ENCODE results near the gene YBX2.
A peak's percentile ranks its signal among the peaks of the same experiment; 100 is the strongest.

YBX2 gene

DNA sequence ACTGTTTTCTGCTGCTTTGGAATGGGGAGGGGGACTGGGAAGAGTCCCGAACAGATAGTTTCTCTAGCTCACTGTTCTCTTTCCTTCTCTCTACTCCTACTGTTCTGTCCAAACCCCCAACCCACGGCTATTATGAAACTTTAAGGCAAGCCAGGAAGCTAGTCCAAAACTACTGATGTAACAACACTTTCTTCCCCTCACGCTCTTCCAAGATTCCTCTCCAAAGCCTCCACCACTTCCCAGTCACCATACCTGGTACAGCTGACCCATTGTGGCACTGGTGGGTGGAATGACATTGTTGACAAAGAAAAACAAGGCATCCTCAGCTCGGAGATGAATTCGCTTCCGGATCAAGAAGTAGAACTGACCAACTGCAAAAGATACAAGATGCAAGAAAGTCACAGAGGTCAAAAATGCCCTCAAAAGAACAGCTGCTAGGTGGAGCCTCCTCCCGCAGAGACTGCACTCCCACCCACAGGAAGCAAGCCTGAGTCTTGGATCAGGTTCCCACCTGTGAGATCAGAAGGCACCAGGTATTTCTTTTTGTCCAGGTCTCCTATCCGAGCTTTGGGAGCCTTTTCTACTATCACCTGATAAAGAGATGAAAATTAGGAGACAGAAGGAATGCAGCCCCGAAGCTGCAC, 53.2 kb downstream of the YBX2 start:
- Histone ChIP-seq H3K4me1 (no peaks in the 10 kb centered on the region), H3K9me3 (no peaks in the 10 kb centered on the region), H3K27me3 (no peaks in the 10 kb centered on the region), H3K36me3 (peaks cover 18% of the 10 kb centered on the region), H3K4me3 (ENCODE audit: low read depth, low read length) (peak overlapping the region; percentile 82)
- DNase-seq: no peak
- TF ChIP-seq, protein P1, sequence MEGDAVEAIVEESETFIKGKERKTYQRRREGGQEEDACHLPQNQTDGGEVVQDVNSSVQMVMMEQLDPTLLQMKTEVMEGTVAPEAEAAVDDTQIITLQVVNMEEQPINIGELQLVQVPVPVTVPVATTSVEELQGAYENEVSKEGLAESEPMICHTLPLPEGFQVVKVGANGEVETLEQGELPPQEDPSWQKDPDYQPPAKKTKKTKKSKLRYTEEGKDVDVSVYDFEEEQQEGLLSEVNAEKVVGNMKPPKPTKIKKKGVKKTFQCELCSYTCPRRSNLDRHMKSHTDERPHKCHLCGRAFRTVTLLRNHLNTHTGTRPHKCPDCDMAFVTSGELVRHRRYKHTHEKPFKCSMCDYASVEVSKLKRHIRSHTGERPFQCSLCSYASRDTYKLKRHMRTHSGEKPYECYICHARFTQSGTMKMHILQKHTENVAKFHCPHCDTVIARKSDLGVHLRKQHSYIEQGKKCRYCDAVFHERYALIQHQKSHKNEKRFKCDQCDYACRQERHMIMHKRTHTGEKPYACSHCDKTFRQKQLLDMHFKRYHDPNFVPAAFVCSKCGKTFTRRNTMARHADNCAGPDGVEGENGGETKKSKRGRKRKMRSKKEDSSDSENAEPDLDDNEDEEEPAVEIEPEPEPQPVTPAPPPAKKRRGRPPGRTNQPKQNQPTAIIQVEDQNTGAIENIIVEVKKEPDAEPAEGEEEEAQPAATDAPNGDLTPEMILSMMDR (IDR thresholded peaks at IDR 0.05; ENCODE audit: low read depth, low read length): no peak

DNA sequence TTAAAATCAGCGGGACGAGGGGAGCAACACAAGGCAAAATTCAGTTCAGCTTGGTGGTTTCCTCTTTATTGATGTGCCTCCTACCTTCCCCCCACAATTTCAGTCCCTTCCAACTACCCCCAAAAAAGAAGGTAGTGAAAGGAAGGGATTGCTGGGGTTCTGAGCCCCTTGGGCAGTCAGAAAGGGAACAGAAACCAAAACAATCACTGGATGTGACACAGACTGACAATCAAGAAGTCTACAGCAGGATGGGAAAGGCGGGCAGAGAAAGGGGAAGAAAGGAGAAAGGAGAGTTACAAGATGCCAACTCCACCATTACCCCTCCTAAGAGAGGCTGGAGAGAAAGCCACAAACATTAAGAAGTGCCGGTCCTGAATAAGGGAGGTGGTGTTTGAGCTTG, 54.1 kb downstream of the YBX2 start:
- H3K4me3 ChIP-seq (ENCODE audit: low read depth, low read length): peak overlapping the region; percentile 82
- H3K4me1 ChIP-seq: no peaks in the 10 kb centered on the region
- DNase-seq: no peak
- TF ChIP-seq, protein P1 (IDR thresholded peaks at IDR 0.05; ENCODE audit: low read depth, low read length): no peak
- H3K36me3 ChIP-seq: peaks cover 25% of the 10 kb centered on the region
- no peaks in the 10 kb centered on the region for H3K27me3 ChIP-seq
- no peaks in the 10 kb centered on the region for H3K9me3 ChIP-seq

DNA sequence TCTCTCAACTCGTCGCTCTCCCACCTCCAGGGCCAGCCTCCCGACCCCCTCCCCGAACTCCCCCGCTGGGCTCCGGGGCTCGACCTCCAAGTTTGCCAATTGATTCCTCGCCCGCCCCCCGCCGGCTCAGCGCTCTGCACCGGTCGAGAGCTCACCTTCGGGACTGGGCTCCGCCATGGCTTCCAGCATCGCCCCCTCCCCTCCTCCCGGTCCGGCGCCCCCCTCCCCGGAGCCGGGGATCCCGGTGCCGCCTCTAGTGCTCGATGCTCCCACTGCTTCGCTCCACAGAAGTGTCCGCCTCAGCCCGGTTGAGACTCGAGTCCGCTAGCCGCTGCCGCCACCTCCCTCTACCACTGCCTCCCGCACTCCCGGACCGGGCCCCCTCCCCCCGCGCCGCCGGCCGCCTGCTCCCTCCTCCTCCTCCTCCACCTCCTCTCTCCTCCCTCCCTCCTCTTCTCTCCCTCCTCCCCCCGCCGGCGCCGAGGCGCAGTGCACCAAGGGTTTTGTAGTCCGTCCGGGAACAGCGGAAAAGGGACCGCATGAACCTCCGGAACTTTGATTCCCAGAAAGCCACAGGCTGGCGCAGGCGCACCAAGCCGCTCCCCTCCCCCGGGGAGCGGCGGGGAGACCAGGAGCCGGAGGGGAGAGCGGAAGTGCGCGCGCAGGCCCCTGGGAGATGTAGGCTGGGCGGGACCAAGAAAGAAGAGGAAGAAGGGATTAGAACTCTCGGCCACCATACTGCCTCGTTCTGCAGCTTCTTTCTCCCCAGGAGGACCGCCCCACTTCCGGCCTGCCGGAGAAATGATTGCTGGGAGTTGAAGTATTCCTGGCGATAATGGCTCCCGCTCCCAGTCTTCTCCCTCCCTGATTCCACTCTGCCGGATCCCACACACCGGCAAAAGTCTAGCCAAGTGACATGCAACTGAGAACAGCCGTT, 55.1 kb downstream of the YBX2 start, which contains the start of gene PHF23:
Gene PHF23, minus strand, starts transcription at position 367 of the 937 bp plus-strand sequence. Its CDS starts 178 bp downstream, at position 189.
- Histone ChIP-seq H3K9me3 (no peaks in the 10 kb centered on the region), H3K36me3 (peaks cover 25% of the 10 kb centered on the region), H3K4me1 (no peaks in the 10 kb centered on the region), H3K27me3 (no peaks in the 10 kb centered on the region), H3K4me3 (ENCODE audit: low read depth, low read length) (peak within 1 kb of the TSS; percentile 82)
- DNase-seq: peak; percentile 93
- TF ChIP-seq, protein P1 (IDR thresholded peaks at IDR 0.05; ENCODE audit: low read depth, low read length): no peak

DNA sequence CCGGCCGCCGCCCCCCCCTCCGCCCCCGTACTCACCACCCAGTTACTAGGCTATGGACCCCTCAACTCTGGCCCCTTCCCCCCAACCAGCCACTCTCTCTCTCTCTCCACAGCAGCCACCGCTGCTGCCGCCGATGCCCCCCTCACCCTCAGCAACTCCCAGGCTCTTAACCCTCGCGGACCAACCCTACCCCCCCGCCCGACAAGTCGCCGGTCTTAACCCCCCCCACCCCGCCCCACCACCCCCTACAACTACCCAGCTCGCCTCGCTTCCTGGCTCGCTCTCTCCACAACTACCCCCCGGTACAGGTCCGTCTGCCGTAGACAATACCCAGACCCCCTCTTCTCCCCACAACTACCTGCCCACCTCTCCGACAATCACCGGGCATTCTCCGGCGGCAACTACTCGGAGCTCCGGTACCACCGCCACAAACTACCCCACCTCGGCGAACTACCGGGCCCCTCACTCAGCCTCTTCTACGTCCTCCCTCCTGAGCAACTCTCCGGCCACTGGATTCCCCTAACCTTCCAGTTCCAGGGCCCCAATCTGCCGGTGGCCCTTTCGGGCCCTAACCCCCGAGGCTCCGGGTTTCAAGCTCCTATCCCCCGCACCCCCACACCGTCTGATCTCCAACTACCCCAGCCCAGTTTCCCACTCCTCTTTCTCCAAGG, 55.9 kb downstream of the YBX2 start:
- Histone ChIP-seq H3K4me1 (no peaks in the 10 kb centered on the region), H3K4me3 (ENCODE audit: low read depth, low read length) (peak overlapping the region; percentile 78), H3K36me3 (peaks cover 25% of the 10 kb centered on the region), H3K9me3 (no peaks in the 10 kb centered on the region), H3K27me3 (no peaks in the 10 kb centered on the region)
- TF ChIP-seq, protein P1 (IDR thresholded peaks at IDR 0.05; ENCODE audit: low read depth, low read length): no peak
- no peak for DNase-seq

Data from BE2C (cell line).